Stimulated activated naive CD4-positive, alpha-beta T cell (primary cell): ENCODE measurements around the gene LCE3E.
"Not testable (repeated sequence)": the region's sequence is repeated elsewhere in the genome, so short reads cannot be mapped to it uniquely, and the experiment has no call there.

Experiments
- DNase-seq, 6 experiments: peaks; one replicate each; lab custom pipeline; 2025; lab: John Stamatoyannopoulos, UW

LCE3E gene

GRCh38 chr1:152566681-152567080, at the start of gene LCE3E:
Gene LCE3E, minus strand, starts transcription at chr1:152566780. Its CDS starts 572 bp downstream, at chr1:152566208.
- DNase-seq, result no peak

DNA sequence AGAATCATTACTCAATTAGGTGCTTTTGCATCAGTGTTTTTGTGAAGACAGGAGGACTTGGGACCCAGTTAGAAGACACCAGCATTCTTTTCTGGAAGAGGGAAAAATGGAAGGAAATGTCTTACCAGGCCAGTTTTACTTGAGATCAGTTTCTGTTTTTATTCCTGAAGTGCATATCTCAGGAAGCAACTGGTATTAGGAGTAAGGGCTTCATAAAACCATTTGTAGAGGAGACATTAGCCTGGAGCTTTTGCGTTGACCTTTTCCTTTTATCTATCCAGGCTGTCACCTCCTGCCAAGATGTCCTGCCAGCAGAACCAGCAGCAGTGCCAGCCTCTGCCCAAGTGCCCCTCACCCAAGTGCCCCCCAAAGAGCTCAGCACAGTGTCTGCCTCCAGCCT, 46.9 kb upstream of the LCE3E start, which contains the start of gene LCE3B:
Gene LCE3B (plus strand): TSS at position 301 of the 400 bp plus-strand sequence. CDS start 0 bp downstream, at position 301.
- DNase-seq, result no peak

DNA sequence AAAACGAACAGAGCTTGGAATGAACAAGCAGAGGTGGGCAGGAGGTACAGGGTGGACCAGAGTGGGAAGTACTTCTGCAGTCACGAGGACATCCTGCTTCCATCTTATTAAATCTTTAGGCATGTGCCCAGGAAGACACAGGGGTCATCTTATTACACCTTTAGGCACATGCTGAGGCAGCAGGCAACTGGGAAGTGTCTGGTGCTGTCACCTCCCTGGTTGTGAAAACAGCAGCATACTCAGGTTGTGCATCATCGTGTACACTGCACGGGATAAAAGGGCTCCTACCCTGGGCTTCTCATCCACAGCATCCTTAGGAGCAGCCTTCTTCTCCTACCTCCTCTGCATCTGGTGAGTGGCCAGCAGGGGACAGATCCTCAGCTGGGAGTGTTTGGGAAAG, 33.4 kb upstream of the LCE3E start, which contains the start of gene LCE3C:
Gene LCE3C (plus strand): TSS at position 301 of the 400 bp plus-strand sequence. CDS start 498 bp downstream, outside the sequence.
- no peak for DNase-seq

GRCh38 chr1:152596986-152597385, 30.4 kb upstream of the LCE3E start:
- no peak for DNase-seq

GRCh38 chr1:152585586-152585985, 19.0 kb upstream of the LCE3E start:
- DNase-seq, result no peak

DNA sequence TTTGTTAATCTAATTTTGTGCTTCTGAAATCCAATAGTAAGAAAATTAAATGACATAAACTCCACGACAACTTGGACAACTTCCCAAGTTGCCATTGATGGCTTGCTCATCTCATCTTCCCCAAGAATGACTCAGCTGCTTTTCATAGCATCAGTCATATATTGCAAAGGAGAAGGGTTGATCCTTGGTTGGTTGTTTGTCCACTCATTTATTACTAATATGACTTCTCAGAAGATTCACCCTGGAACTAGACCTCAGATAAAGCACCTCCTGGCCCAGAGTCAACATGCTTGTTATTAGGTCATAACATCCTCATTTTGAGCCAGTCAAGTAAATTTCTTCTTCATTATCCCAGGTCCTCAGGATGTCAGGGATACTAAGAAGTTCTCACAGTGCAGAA, 16.1 kb upstream of the LCE3E start:
- DNase-seq, result no peak

- DNase-seq, result no peak
These were observed 13.9 kb upstream of the LCE3E start, which contains the start of gene LCE3D for GRCh38 chr1:152580433-152580832. Gene LCE3D, minus strand, starts transcription at chr1:152580516. Its CDS starts 580 bp downstream, at chr1:152579936.

GRCh38 chr1:152579526-152579925, 12.9 kb upstream of the LCE3E start:
- not testable (repeated sequence) for DNase-seq

DNA sequence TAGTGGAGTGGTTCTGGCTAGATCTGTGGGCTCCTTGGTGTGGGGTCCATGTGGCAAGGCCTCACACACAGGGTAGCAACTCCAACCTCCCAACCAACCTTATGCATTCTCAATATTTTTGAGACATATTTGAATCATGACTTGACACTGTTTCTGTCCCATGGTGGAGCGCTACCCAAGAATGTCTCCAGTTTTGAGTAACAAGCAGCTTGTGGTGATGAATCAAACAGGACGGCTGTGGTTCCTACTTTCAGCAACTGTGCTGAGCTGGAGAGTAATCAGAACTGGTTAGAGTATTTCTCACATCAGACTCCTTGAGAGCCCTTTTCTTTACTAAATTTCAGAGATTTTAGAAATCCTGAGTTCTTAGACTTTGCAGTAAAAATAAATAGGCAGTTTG, 10.6 kb upstream of the LCE3E start:
- no peak for DNase-seq

- no peak for DNase-seq
These were observed 905 bp downstream of the LCE3E start for GRCh38 chr1:152565535-152566215.

DNA sequence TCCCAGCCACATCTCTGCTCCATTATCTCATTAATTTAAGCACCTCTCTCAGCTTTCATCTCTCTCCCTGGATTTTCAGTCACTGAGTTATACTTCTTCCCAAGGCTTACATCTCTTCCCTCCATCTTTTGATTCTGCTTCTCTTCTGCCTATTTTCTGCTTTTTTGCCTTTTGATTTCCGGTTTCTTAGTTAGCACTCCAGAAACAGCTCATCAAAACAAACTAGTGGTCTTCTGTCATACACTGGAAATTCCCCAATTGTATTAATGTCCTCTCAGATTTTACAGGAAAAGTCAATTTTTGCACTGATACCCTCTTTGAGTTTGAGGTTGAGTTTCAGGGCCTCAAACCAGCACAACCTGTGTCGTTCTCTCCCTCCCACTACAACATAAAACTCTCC, 1.5 kb downstream of the LCE3E start:
- DNase-seq, result no peak

DNA sequence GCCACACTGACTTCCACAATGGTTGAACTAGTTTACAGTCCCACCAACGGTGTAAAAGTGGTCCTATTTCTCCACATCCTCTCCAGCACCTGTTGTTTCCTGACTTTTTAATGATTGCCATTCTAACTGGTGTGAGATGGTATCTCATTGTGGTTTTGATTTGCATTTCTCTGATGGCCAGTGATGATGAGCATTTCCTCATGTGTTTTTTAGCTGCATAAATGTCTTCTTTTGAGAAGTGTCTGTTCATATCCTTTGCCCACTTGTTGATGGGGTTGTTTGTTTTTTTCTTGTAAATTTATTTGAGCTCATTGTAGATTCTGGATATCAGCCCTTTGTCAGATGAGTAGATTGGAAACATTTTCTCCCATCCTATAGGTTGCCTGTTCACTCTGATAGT, 18.2 kb downstream of the LCE3E start:
- not testable (repeated sequence) for DNase-seq

GRCh38 chr1:152546704-152547103, 19.9 kb downstream of the LCE3E start:
- DNase-seq, result no peak

DNA sequence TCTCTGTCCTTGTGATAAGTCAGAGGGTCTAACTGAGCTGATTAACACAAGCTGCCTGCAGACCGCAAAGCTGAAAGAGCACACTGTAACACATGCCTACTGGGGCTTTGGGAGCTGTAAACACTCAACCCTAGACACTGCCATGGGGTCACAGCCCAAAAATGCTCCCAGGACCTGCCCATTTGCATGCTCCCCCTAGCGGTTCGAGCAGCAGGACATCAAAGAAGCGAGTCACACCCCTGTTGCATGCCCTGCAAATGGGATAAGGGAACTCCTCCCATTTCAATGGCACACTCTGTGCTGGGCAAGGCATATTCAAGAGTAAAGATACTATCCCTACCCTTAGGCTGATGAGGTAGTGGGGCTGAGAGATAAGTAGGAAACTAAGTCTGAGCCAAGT, 22.8 kb downstream of the LCE3E start:
- DNase-seq, result no peak

GRCh38 chr1:152539901-152540300, 26.7 kb downstream of the LCE3E start:
- DNase-seq, result no peak

- no peak for DNase-seq
These were observed 29.1 kb downstream of the LCE3E start for GRCh38 chr1:152537496-152537895.

GRCh38 chr1:152535774-152536173, 30.8 kb downstream of the LCE3E start:
- no peak for DNase-seq

DNA sequence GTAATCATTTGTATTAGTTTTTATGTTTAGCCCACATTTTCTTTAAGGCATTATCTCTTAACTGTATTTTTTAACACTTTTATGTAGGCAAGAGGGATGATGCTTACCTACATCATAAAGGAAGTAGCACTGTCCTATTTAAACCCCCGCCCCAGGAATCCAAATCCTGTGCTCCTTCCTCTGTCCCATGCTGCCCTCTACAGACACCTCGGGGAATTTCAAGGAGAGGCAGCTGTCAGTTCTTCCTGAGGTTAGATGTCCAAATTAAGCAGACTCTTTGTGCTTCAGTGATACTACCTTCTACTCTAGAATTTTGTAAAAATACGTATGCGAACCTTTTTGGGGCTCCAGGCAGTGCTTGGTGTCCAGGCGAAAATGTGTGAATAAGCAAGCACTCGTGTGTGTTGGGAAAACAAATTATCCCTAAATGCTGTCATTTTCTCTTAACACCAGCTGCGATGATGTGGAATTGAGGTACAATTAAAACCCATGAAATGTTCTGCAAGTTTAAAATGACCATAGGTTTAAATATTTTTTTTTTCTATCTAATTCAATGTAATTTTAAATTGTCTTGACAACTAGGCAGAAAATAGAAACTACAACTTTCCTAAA, 33.1 kb downstream of the LCE3E start:
- DNase-seq, result no peak

DNA sequence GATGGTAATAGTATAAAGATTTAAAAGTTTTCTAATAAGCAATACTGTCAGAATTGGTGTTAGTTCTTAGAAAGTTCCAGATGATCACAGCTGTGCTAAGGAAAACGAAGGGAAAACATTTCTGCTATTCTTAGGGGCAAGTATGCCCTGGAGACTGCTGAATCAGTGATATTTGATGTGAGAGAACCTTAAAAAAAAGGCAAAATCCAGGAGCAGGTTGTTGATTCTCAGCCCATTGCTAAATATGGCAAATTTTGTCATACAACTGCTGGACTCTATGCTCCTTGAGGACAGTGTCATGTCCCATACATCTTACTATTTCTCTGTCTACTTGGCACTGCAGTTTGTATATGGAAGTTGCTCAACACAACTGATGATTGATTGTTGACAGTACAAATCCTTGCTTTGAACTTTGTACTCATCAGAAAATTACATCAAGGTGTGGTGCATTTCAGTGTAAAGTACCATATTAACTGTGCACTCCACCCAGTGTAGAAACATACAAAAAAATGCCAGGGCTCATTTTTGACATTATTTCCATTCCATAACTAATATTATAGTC, 41.4 kb downstream of the LCE3E start:
- DNase-seq, result no peak

DNA sequence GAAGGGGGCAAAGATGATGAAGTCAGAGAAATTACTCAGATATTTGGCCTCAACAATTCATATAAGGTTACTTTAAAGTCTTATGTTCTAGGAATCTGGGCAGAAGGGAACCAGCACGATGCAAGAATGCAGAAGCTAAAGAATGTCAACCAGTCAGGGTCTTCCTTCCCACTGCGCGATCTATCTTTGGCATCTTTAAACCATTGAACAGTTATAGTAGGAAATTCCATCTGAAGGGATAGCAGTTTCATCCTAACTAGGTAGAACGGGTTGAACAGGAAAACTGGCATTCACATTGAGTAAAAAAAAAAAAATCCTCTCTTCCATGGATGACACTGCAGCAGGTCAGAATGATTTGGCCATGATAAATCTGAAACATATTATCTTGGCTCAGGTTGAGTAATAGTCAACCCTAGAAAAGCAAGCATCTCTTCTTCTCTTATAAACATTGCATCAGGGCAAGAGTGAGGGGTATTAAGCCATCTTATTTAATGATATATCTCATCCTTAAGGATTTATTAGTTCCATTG, 46.0 kb downstream of the LCE3E start:
- no peak for DNase-seq

- no peak for DNase-seq
These were observed 46.7 kb downstream of the LCE3E start for GRCh38 chr1:152519851-152520250.

- no peak for DNase-seq
These were observed 49.3 kb downstream of the LCE3E start for GRCh38 chr1:152517237-152517811.

- DNase-seq, result no peak
These were observed 50.5 kb downstream of the LCE3E start for GRCh38 chr1:152516082-152516481.
